BLaER1 (cell line): Measurements from ENCODE around the gene CCDC13.

Experiments
- H3K27ac ChIP-seq: shearing (Covaris generic); formaldehyde crosslinking; 2 replicates; pipeline ENCODE4 v1.8.1; 2022
- H3K27me3 ChIP-seq: shearing (Covaris generic); formaldehyde crosslinking; 2 replicates; pipeline ENCODE4 v1.8.1; 2022
- H3K36me3 ChIP-seq: shearing (Covaris generic); formaldehyde crosslinking; 2 replicates; pipeline ENCODE4 v1.8.1; 2022
- H3K4me1 ChIP-seq: shearing (Covaris generic); formaldehyde crosslinking; 2 replicates; pipeline ENCODE4 v1.8.1; 2022
- H3K4me2 ChIP-seq: shearing (Covaris generic); formaldehyde crosslinking; 2 replicates; pipeline ENCODE4 v1.8.1; 2022
- H3K4me3 ChIP-seq: shearing (Covaris generic); formaldehyde crosslinking; 2 replicates; pipeline ENCODE4 v1.8.1; 2022
- H3K9ac ChIP-seq: shearing (Covaris generic); formaldehyde crosslinking; 2 replicates; pipeline ENCODE4 v1.8.1; 2022
- H3K9me3 ChIP-seq: shearing (Covaris generic); formaldehyde crosslinking; 2 replicates; pipeline ENCODE4 v1.8.1; 2022
- H4K20me1 ChIP-seq: shearing (Covaris generic); formaldehyde crosslinking; 2 replicates; pipeline ENCODE4 v1.8.1; 2022
- Cebpa-rat ChIP-seq: shearing (Covaris generic); IDR thresholded peaks from 2 replicates; pipeline ENCODE4 v1.8.1; 2022

The CCDC13 gene

GRCh38 chr3:42736081-42736480, 37.0 kb downstream of the CCDC13 start:
- Histone ChIP-seq H4K20me1 (no peaks in the 10 kb centered on the region), H3K36me3 (no peaks in the 10 kb centered on the region), H3K4me1 (peaks cover 21% of the 10 kb centered on the region), H3K27me3 (no peaks in the 10 kb centered on the region), H3K27ac (no peak overlapping the region), H3K9me3 (no peaks in the 10 kb centered on the region), H3K4me3 (no peak overlapping the region), H3K4me2 (no peak overlapping the region), H3K9ac (no peak overlapping the region)
- no peak for TF ChIP-seq Cebpa-rat

GRCh38 chr3:42735615-42736014, 37.4 kb downstream of the CCDC13 start:
- Histone ChIP-seq H3K4me1 (peaks cover 20% of the 10 kb centered on the region), H3K27me3 (no peaks in the 10 kb centered on the region), H3K4me3 (no peak overlapping the region), H3K36me3 (no peaks in the 10 kb centered on the region), H3K9me3 (no peaks in the 10 kb centered on the region), H3K9ac (no peak overlapping the region), H3K27ac (no peak overlapping the region), H4K20me1 (no peaks in the 10 kb centered on the region), H3K4me2 (no peak overlapping the region)
- no peak for TF ChIP-seq Cebpa-rat

- Histone ChIP-seq H3K4me2 (no peak overlapping the region), H3K9ac (no peak overlapping the region), H4K20me1 (no peaks in the 10 kb centered on the region), H3K4me3 (no peak overlapping the region), H3K4me1 (peaks cover 14% of the 10 kb centered on the region), H3K27me3 (no peaks in the 10 kb centered on the region), H3K9me3 (no peaks in the 10 kb centered on the region), H3K27ac (no peak overlapping the region), H3K36me3 (no peaks in the 10 kb centered on the region)
- TF ChIP-seq Cebpa-rat, result no peak
These were observed 38.0 kb downstream of the CCDC13 start for GRCh38 chr3:42735019-42735418.

GRCh38 chr3:42734263-42734860, 38.7 kb downstream of the CCDC13 start:
- no peak for TF ChIP-seq Cebpa-rat

GRCh38 chr3:42733501-42734262, 39.4 kb downstream of the CCDC13 start:
- Histone ChIP-seq H3K4me1 (peaks cover under 1% of the 10 kb centered on the region; the same call in 1 of the 2 replicates), H3K9ac (no peak overlapping the region), H4K20me1 (no peaks in the 10 kb centered on the region), H3K27ac (no peak overlapping the region), H3K4me3 (no peak overlapping the region), H3K9me3 (no peaks in the 10 kb centered on the region), H3K27me3 (no peaks in the 10 kb centered on the region), H3K36me3 (no peaks in the 10 kb centered on the region), H3K4me2 (no peak overlapping the region)
- TF ChIP-seq Cebpa-rat, result no peak

More at GRCh38 chr3:42734263-42734860, 38.7 kb downstream of the CCDC13 start:
- H3K9ac ChIP-seq, result no peak overlapping the region
- no peaks in the 10 kb centered on the region for H3K9me3 ChIP-seq
- H4K20me1 ChIP-seq, result no peaks in the 10 kb centered on the region
- H3K4me2 ChIP-seq, result no peak overlapping the region
- no peak overlapping the region for H3K27ac ChIP-seq
- no peak overlapping the region for H3K4me3 ChIP-seq
- no peaks in the 10 kb centered on the region for H3K27me3 ChIP-seq
- peaks cover 7% of the 10 kb centered on the region for H3K4me1 ChIP-seq
- no peaks in the 10 kb centered on the region for H3K36me3 ChIP-seq

GRCh38 chr3:42732829-42733459, 40.1 kb downstream of the CCDC13 start:
- Histone ChIP-seq H3K4me3 (no peak overlapping the region), H3K27me3 (no peaks in the 10 kb centered on the region)

GRCh38 chr3:42732196-42732828, 40.7 kb downstream of the CCDC13 start:
- H3K9me3 ChIP-seq, result no peaks in the 10 kb centered on the region
- no peaks in the 10 kb centered on the region for H4K20me1 ChIP-seq
- H3K9ac ChIP-seq, result no peak overlapping the region
- no peaks in the 10 kb centered on the region for H3K27me3 ChIP-seq
- no peak overlapping the region for H3K4me2 ChIP-seq
- no peaks in the 10 kb centered on the region for H3K36me3 ChIP-seq
- H3K4me1 ChIP-seq, result no peaks in the 10 kb centered on the region
- no peak overlapping the region for H3K27ac ChIP-seq
- TF ChIP-seq Cebpa-rat, result no peak
- no peak overlapping the region for H3K4me3 ChIP-seq

More at GRCh38 chr3:42732829-42733459, 40.1 kb downstream of the CCDC13 start:
- no peak overlapping the region for H3K9ac ChIP-seq
- no peak overlapping the region for H3K27ac ChIP-seq
- no peak overlapping the region for H3K4me2 ChIP-seq
- no peaks in the 10 kb centered on the region for H3K4me1 ChIP-seq
- no peaks in the 10 kb centered on the region for H3K36me3 ChIP-seq
- no peaks in the 10 kb centered on the region for H4K20me1 ChIP-seq
- no peaks in the 10 kb centered on the region for H3K9me3 ChIP-seq
- TF ChIP-seq Cebpa-rat, result no peak

GRCh38 chr3:42731476-42732195, 41.4 kb downstream of the CCDC13 start:
- Histone ChIP-seq H3K4me3 (no peak overlapping the region), H3K9me3 (no peaks in the 10 kb centered on the region), H4K20me1 (no peaks in the 10 kb centered on the region), H3K27ac (no peak overlapping the region), H3K4me2 (no peak overlapping the region), H3K36me3 (no peaks in the 10 kb centered on the region), H3K27me3 (no peaks in the 10 kb centered on the region), H3K4me1 (no peaks in the 10 kb centered on the region), H3K9ac (no peak overlapping the region)
- no peak for TF ChIP-seq Cebpa-rat

- H3K9ac ChIP-seq, result no peak overlapping the region
- no peaks in the 10 kb centered on the region for H3K27me3 ChIP-seq
- no peak for TF ChIP-seq Cebpa-rat
These were observed 42.2 kb downstream of the CCDC13 start for GRCh38 chr3:42730706-42731420.

More at GRCh38 chr3:42730706-42731420, 42.2 kb downstream of the CCDC13 start:
- no peaks in the 10 kb centered on the region for H3K36me3 ChIP-seq
- no peak overlapping the region for H3K27ac ChIP-seq
- H3K4me1 ChIP-seq, result no peaks in the 10 kb centered on the region
- H4K20me1 ChIP-seq, result no peaks in the 10 kb centered on the region
- H3K9me3 ChIP-seq, result no peaks in the 10 kb centered on the region
- H3K4me3 ChIP-seq, result no peak overlapping the region
- H3K4me2 ChIP-seq, result no peak overlapping the region
